ENCODE results near the gene CENPO.

DNA sequence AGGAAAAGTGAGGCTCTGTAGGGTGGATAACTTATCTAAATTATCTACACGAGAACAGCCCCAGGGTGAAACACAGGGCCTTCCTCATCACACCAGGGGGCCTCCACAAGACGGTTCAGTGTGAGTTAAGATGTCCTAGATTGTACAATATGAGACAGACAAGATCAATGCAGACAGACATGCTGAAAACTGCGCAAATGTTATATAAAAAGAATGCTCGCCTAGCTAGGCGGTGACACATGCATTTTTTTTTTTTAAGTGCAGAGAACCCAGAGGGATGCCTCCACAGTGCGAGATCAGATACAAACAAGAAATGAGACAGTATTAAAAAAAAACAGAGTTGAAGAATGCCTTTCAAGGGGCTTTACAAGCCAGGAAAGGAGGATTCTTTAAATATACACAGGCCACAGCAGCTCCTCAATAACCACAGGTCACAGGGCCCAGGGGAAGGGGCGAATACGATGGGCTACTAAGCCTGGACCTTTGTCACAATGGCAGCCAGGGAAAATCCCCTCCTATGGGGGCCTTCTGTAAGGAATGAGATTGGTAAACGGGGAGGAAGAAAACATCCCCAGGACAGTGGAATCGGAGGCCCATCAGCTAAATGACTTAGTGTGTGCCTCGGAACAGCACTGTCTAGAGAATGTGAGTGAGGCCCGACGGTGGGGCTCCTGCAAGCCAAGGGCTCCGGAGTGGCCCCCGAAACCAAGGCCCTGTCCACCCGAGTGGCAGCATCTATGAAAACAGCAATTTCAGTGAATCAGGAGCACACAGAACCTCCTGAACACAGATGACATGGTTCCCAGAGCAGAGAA lies 77.9 kb downstream of the CENPO start:
- TF ChIP-seq, protein P1, sequence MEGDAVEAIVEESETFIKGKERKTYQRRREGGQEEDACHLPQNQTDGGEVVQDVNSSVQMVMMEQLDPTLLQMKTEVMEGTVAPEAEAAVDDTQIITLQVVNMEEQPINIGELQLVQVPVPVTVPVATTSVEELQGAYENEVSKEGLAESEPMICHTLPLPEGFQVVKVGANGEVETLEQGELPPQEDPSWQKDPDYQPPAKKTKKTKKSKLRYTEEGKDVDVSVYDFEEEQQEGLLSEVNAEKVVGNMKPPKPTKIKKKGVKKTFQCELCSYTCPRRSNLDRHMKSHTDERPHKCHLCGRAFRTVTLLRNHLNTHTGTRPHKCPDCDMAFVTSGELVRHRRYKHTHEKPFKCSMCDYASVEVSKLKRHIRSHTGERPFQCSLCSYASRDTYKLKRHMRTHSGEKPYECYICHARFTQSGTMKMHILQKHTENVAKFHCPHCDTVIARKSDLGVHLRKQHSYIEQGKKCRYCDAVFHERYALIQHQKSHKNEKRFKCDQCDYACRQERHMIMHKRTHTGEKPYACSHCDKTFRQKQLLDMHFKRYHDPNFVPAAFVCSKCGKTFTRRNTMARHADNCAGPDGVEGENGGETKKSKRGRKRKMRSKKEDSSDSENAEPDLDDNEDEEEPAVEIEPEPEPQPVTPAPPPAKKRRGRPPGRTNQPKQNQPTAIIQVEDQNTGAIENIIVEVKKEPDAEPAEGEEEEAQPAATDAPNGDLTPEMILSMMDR (IDR thresholded peaks at IDR 0.05; ENCODE audit: poor library complexity): no peak
- TF ChIP-seq EZH2phosphoT487 (IDR thresholded peaks at IDR 0.05; ENCODE audit: low read depth, severe bottlenecking, unreplicated experiment): no peak
- no peak for TF ChIP-seq EZH2 (IDR thresholded peaks at IDR 0.05; ENCODE audit: borderline replicate concordance)
